Stimulated activated CD8-positive, alpha-beta memory T cell treated with anti-CD3 and anti-CD28 coated beads, Interleukin-12 subunit alpha, Interleukin-12 subunit beta, amount 100 ng/mL, for 24 hours (primary cell): Measurements from ENCODE around the gene LCN15.
"Not testable (repeated sequence)": the region's sequence is repeated elsewhere in the genome, so short reads cannot be mapped to it uniquely, and the experiment has no call there.

Experiments used
- DNase-seq: peaks from one replicate; pipeline ENCODE4 v3.0.0-alpha.2; 2020; ENCODE audit errors: extremely low read depth

LCN15 gene

GRCh38 chr9:136764301-136764891 lies at the start of gene LCN15:
LCN15 (minus strand) TSS chr9:136764518; CDS start chr9:136764488, 30 bp downstream.
- no peak for DNase-seq

GRCh38 chr9:136808806-136809158 lies 44.5 kb upstream of the LCN15 start:
- DNase-seq: no peak

GRCh38 chr9:136808075-136808805 lies 43.9 kb upstream of the LCN15 start:
- DNase-seq: no peak

- DNase-seq: peak; percentile 58
Observed at GRCh38 chr9:136807281-136808074, 43.2 kb upstream of the LCN15 start, which contains the start of gene RABL6. RABL6 (plus strand) TSS chr9:136807948; CDS start chr9:136808197, 249 bp downstream.

- no peak for DNase-seq
Observed at GRCh38 chr9:136806631-136807201, 42.4 kb upstream of the LCN15 start.

GRCh38 chr9:136806067-136806466 lies 41.7 kb upstream of the LCN15 start:
- no peak for DNase-seq

- no peak for DNase-seq
Observed at GRCh38 chr9:136805207-136805740, 41.0 kb upstream of the LCN15 start.

- DNase-seq: no peak
Observed at GRCh38 chr9:136804509-136805206, 40.3 kb upstream of the LCN15 start.

- DNase-seq: no peak
Observed at GRCh38 chr9:136803551-136804508, 39.5 kb upstream of the LCN15 start.

- not testable (repeated sequence) for DNase-seq
Observed at GRCh38 chr9:136803009-136803550, 38.8 kb upstream of the LCN15 start.

GRCh38 chr9:136802321-136802720 lies 38.0 kb upstream of the LCN15 start:
- DNase-seq: no peak

- DNase-seq: peak; percentile 82
Observed at GRCh38 chr9:136799854-136800657, 35.7 kb upstream of the LCN15 start.

GRCh38 chr9:136799079-136799853 lies 34.9 kb upstream of the LCN15 start:
- no peak for DNase-seq

- DNase-seq: no peak
Observed at GRCh38 chr9:136798708-136799078, 34.4 kb upstream of the LCN15 start.

GRCh38 chr9:136796775-136797347 lies 32.5 kb upstream of the LCN15 start:
- DNase-seq: not testable (repeated sequence)

GRCh38 chr9:136796238-136796774 lies 32.0 kb upstream of the LCN15 start, which contains the start of gene CCDC183:
CCDC183 (plus strand) TSS chr9:136796338; CDS start chr9:136796398, 60 bp downstream.
- no peak for DNase-seq

GRCh38 chr9:136795000-136795348 lies 30.7 kb upstream of the LCN15 start:
- no peak for DNase-seq
